ENCODE measurements around the gene NUTM2E.
"Not testable (repeated sequence)": the region's sequence is repeated elsewhere in the genome, so short reads cannot be mapped to it uniquely, and the experiment has no call there.

Gene NUTM2E, protein sequence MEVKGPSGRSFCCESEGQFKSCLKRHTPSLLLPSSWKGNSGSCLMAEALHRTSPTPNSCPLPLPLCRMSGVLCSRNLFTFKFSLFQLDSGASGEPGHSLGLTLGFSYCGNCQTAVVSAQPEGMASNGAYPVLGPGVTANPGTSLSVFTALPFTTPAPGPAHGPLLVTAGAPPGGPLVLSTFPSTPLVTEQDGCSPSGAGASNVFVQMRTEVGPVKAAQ (N-terminal part only)

DNA sequence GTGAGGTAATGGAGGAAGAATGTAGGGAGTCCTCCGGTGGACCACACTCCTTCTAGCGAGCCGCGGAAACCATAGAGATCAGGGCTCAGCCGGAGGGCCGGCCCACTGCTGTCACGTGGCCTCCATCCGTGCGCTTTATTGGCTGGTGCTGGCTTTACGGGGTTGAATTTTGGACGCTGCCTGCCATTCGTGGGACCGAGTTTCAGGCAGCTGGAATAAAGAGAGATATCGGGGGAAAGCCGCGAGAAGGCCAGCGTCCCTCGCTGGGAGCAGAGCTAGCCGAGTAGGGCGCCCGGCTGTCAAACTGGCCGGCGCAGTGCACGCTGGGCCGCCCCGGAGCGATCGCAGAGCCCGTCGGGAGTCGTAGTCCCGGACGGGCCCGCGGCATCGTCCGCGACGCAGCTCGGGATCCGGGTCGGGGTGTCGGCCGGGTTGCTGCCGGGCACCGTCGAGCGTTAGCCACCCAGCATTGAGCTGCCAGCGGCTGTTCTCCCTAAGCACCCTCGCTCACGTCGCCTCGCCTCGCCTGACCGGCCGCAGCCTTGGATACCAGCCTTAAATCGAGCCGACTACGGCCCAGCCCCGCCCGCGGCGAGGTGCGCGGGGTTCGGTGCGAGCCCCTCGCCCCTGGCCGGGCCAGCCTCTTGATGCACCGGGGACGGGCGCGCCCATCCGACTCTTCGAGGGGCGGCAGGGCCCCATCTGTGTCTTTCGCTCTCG lies at the start of gene NUTM2E:
TSS of gene NUTM2E (plus strand) at position 244 of the 720 bp plus-strand sequence. CDS start 15,002 bp downstream, outside the sequence.
- peak; percentile 80 for DNase-seq

DNA sequence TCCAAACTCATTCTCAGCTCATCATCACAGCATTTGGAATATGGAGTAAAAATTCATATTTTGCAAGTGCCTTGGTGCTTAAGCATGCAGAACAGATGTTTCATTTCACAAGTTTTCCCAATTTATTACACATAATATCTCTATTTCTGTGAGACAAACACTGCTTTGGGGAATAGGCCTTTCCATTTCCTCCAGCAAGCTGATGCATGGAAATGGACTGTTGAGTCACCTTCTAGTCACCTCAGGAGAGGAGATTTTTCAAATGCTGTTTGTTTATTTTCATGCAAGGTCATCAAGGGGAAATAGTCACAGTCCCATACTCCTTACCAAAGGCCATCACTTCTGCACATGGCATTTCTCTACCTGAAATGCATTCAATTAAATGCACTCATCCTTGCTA lies 48.5 kb upstream of the NUTM2E start:
- not testable (repeated sequence) for DNase-seq

GRCh38 chr10:79779310-79779938 lies 47.1 kb upstream of the NUTM2E start:
- DNase-seq = peak; percentile 48

DNA sequence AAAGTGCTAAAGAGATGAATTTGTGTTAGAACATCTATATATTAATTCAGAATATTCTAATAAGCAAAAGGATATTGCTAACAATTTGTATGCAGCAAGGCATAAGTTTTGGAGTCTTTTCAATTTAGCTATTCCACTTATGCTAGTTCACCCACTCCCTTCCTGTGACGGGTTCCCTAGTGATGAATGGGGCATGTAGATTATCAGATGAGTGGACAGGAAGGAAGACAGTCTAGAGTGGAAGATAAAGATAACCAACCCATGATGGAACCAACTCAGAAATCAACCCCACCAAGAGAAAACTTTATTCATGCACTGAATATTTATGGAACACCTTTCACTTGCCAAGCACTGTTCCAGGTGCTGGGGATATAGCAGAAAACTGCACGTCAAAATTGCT lies 46.5 kb upstream of the NUTM2E start:
- DNase-seq = not testable (repeated sequence)

DNA sequence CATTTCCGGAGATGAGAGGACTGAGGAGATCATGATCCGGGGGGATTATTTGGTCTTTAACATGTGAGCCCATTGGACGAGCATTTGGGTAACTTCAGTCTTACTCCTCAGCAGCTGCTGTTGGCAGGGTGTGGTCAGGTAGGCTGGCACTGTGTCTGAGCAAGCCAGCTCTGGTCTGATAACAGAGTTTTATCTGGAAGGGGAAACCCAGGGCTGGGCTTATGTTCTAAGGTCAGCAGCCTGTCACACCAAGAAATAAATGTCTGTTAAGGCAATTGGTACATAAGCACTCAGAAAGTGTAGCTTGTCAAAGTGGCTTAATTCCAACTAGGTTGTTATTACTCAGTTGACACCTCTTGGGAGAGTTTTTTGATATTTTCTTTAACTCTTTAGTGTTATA lies 45.0 kb upstream of the NUTM2E start:
- DNase-seq = not testable (repeated sequence)

DNA sequence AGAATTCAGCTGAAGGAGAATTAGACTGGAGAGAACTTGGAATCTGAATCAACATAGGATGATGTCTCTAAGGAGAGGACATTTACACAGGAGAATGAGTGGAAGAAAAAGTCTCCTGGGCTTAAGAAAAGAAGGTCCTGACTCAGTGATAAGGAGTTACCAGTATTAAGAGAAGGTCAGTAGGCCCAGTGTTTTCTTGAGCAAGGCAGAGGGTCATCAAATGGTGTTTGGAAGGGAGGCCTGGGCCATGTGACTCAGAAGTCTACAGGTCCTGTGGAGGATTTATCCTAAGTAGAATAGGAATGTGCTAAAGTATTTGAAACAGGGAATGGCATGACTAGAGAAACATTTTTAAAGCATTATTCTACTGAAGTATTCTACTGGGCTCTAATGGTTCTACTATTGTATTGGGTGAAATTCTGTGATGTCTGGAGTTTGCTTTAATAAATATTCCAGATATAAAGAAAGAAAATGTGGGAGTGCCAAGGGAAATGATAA lies 39.0 kb upstream of the NUTM2E start:
- not testable (repeated sequence) for DNase-seq

GRCh38 chr10:79789351-79789750 lies 37.2 kb upstream of the NUTM2E start:
- DNase-seq = not testable (repeated sequence)

- not testable (repeated sequence) for DNase-seq
Observed at GRCh38 chr10:79791906-79792517, 34.5 kb upstream of the NUTM2E start.

- not testable (repeated sequence) for DNase-seq
Observed at GRCh38 chr10:79799337-79799736, 27.2 kb upstream of the NUTM2E start.

DNA sequence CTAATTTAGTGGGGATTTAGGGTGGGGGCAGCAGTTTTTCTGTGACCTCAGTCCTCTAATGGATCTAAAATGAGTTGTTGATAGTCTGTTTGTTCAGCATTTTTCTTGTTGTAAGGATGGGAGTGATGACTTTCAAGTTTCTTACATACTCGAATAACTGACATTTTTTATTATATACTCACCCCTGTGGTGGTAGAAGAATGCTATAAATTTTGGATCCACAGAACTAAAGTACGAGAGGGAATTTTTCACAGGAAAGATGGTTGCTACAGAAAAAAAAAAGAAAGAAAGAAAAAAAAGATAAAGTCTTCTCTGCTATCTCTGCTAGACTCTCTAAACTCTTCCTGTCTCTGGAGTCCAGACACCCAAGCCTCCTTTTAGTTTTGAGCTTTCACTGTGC lies 20.7 kb upstream of the NUTM2E start:
- not testable (repeated sequence) for DNase-seq

DNA sequence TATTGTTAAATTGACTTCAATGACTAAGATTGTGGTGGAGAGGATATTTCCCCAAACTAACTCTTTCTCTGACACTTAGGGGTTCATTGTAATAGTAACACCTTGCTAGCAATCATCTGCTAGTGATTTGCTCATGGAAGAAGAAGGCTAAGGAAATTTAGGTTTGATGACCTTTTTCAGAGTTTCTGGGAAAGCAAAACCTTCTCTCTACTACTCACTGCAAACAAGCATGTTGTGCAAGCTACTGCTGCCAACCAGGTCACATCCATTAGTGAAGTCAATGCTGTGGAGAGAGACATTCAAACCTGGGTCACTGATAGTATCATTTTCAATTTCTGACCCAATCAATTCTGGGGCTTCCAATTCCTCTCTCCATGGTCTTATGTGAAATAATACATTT lies 14.6 kb upstream of the NUTM2E start:
- DNase-seq = not testable (repeated sequence)

- not testable (repeated sequence) for DNase-seq
Observed at GRCh38 chr10:79816290-79816689, 10.2 kb upstream of the NUTM2E start.

DNA sequence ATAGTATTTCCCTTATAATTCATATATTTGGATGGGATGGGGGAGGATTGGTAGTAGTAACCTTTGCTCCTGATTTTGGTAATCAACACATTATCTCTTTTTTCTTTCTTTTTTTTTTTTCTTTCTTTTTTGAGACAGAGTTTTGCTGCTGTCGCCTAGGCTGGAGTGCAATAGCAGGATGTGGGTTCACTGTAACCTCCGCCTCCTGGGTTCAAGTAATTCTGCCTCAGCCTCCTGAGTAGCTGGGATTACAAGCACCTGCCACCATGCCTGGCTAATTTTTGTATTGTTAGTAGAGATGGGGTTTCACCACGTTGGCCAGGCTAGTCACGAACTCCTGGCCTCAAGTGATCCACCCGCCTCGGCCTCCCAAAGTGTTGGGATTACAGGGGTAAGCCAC lies 3.2 kb upstream of the NUTM2E start:
- DNase-seq = not testable (repeated sequence)

DNA sequence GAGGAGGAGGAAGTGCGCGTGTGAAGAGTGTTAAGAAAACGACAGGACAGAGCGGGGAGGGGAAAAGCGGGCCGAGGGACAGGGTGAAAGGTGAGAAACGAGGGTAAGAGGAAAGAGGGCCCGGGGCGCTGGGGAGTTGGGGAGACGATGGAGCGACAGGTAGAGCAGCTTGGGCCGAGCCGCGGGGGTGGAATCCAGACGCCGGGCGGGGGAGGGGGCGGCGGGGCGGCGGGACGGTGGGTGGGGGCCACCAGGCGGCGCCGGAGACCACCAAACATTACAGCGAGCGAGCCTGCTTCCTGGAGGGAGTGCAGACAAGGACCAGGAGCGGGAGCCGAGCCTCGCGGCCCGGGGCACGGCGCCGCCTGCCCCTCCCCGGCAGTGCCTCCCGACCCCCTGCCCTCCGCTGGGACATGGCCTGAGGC lies 940 bp upstream of the NUTM2E start:
- DNase-seq = peak; percentile 14

DNA sequence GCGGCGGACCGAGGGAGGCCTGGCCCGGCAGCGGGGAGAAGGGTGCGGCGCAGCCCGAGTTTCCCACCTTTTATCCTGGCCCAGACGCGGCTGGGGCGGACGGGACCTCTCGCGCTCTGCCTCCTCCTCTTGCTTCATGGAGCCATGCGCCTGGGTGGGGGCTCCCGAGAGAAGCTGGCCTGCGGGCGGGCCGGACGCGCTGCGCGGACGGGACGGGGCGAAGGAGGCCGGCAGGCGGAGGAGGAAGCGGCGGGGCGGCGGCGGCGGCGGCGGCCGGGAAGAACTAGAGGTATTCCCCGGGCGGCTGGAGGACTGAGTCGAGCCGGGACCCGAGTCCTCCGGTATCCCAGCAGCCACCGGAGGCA lies 426 bp upstream of the NUTM2E start:
- peak; percentile 19 for DNase-seq

DNA sequence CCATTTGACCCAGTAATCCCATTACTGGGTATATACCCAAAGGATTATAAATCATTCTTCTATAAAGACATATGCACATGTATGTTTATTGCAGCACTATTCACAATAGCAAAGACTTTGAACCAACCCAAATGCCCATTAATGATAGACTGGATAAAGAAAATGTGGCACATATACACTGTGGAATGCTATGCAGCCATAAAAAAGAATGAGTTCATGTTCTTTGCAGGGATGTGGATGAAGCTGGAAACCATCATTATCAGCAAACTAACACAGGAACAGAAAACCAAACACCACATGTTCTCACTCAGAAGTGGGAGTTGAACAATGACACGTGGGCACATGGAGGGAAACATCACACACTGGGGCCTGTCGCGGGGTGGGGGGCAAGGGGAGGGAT lies 7.3 kb downstream of the NUTM2E start:
- DNase-seq = not testable (repeated sequence)

GRCh38 chr10:79835891-79836290 lies 9.4 kb downstream of the NUTM2E start:
- DNase-seq = not testable (repeated sequence)

DNA sequence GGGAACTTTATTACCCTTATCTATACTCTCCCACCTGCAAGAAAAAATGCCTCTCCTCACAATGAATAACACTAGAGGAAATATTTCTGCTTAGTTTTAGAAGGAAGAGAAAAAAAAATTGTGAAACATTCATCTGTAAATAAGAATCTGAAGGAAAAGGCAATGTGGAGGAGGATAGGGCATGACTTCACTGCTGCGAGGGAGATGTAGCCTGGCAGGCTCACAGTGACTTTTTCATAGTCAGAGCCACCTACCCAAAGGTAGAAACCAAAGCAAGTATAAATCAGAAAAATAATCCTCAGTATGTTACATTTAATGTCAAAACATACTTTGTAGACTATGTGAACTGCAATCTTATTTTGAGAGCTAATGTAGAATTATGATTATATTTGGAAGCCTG lies 10.4 kb downstream of the NUTM2E start:
- not testable (repeated sequence) for DNase-seq

GRCh38 chr10:79838441-79838840 lies 11.9 kb downstream of the NUTM2E start:
- DNase-seq = not testable (repeated sequence)

GRCh38 chr10:79853191-79853854 lies 26.8 kb downstream of the NUTM2E start:
- DNase-seq = not testable (repeated sequence)

GRCh38 chr10:79862269-79862668 lies 35.7 kb downstream of the NUTM2E start:
- not testable (repeated sequence) for DNase-seq

DNA sequence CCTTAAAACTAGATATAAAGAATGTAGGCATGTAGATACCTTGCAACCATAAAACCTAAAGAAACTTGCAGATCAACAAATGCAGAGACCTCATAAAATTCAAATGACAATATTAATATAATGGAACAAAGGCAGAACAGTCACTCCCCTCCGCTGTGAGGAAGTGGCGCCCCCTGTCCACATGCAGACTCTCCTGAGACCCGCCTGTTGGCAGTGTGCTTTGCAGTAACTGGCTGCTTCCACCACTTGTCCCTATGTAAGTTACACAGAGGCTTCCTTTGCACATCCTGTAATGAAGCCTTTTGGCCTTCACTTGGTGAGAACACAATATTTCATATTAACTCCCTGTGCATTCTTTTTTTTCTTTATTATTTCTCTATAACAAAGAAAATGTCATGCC lies 36.3 kb downstream of the NUTM2E start:
- not testable (repeated sequence) for DNase-seq

Measured in femur (tissue), 1 donor.